ENCODE measurements around the gene HM13. TPM values are rescaled to one million over a fixed set of nuclear protein-coding genes. Genes with fewer than 3 reads are reported as not detected.

HM13 gene
- total and polyA plus RNA-seq, 2 of the 13 experiments (the other 11 are each of a cell fraction or from before 2014, with no cell fraction given) = 118 to 243 TPM

- TF ChIP-seq ZBTB40 (IDR thresholded peaks at IDR 0.05) (no peak), ZBTB40 (CRISPR knock-in tag; IDR thresholded peaks at IDR 0.05) (peak; percentile 86; the same call in 1 of the 2 replicates), KDM1A (CRISPR knock-in tag; IDR thresholded peaks at IDR 0.05) (0 out of 2 replicates have a peak, but pooled peaks have one; percentile 64), FOXK1 (CRISPR knock-in tag; IDR thresholded peaks at IDR 0.05; ENCODE audit: borderline replicate concordance, low read depth) (peak; percentile 91), ZNF501 (CRISPR knock-in tag; IDR thresholded peaks at IDR 0.05) (peak; percentile 68; the same call in 1 of the 2 replicates), ZZZ3 (CRISPR knock-in tag; IDR thresholded peaks at IDR 0.05; ENCODE audit: borderline replicate concordance) (peak; percentile 98), RBM39 (IDR thresholded peaks at IDR 0.05; ENCODE audit: low read depth, low read length, poor library complexity, severe bottlenecking) (no peak), ZMAT5 (CRISPR knock-in tag; IDR thresholded peaks at IDR 0.05; ENCODE audit: borderline replicate concordance, low read depth) (no peak), PHF8 (CRISPR knock-in tag; IDR thresholded peaks at IDR 0.05) (no peak; the same call in 1 of the 2 replicates), ZNF337 (CRISPR knock-in tag; IDR thresholded peaks at IDR 0.05; ENCODE audit: borderline replicate concordance, low read depth) (0 out of 2 replicates have a peak, but pooled peaks have one; percentile 30), E2F1 (CRISPR knock-in tag; IDR thresholded peaks at IDR 0.05) (peak; percentile 87; the same call in 1 of the 2 replicates), ZNF776 (CRISPR knock-in tag; IDR thresholded peaks at IDR 0.05) (peak; percentile 68; the same call in 1 of the 2 replicates), SIX1 (CRISPR knock-in tag; IDR thresholded peaks at IDR 0.05; ENCODE audit: borderline replicate concordance) (peak; percentile 74), RFXAP (CRISPR knock-in tag; IDR thresholded peaks at IDR 0.05; ENCODE audit: borderline replicate concordance) (peak; percentile 97), ZNF709 (CRISPR knock-in tag; IDR thresholded peaks at IDR 0.05) (no peak), ZFP36L1 (CRISPR knock-in tag; IDR thresholded peaks at IDR 0.05) (peak; percentile 66; the same call in 1 of the 2 replicates), ZNF580 (CRISPR knock-in tag; IDR thresholded peaks at IDR 0.05; ENCODE audit: borderline replicate concordance, low read depth) (peak; percentile 98), ZBTB3 (CRISPR knock-in tag; IDR thresholded peaks at IDR 0.05; ENCODE audit: borderline replicate concordance, low read depth) (peak; percentile 95)
Observed at GRCh38 chr20:31603822-31604566, 89.8 kb downstream of the HM13 start (continued).

Data from HepG2 (cell line).